Measurements from ENCODE around the gene TTC6. TPM values are rescaled to one million over a fixed set of nuclear protein-coding genes. Genes with fewer than 3 reads are reported as not detected.

TTC6 gene
- total RNA-seq, 1 donor from 2014 or later, result 0.40 TPM

GRCh38 chr14:37583358-37584210, 11.8 kb upstream of the TTC6 start:
- Mint-ChIP-seq H3K9me3 (no peaks in the 10 kb centered on the region), H3K27ac (ENCODE audit: unreplicated experiment) (no peak overlapping the region), H3K4me3 (peak overlapping the region; percentile 44), H3K36me3 (ENCODE audit: low read depth) (peaks cover 3% of the 10 kb centered on the region), H3K4me1 (peaks cover 18% of the 10 kb centered on the region), H3K27me3 (ENCODE audit: low read depth) (peaks cover 96% of the 10 kb centered on the region)
- DNase-seq (ENCODE audit: low read depth, low spot score), result no peak
- no peak for TF ChIP-seq CTCF (conservative IDR thresholded peaks at IDR 0.05)

GRCh38 chr14:37584211-37585100, 11.0 kb upstream of the TTC6 start:
- peaks cover 98% of the 10 kb centered on the region for H3K27me3 Mint-ChIP-seq (ENCODE audit: low read depth)
- no peaks in the 10 kb centered on the region for H3K9me3 Mint-ChIP-seq
- peaks cover 3% of the 10 kb centered on the region for H3K36me3 Mint-ChIP-seq (ENCODE audit: low read depth)
- peak overlapping the region; percentile 44 for H3K4me3 Mint-ChIP-seq
- TF ChIP-seq CTCF (conservative IDR thresholded peaks at IDR 0.05), result no peak
- H3K27ac Mint-ChIP-seq (ENCODE audit: unreplicated experiment), result no peak overlapping the region
- DNase-seq (ENCODE audit: low read depth, low spot score), result no peak
- H3K4me1 Mint-ChIP-seq, result peaks cover 18% of the 10 kb centered on the region

- Mint-ChIP-seq H3K27me3 (ENCODE audit: low read depth) (peaks cover 96% of the 10 kb centered on the region), H3K4me3 (peak overlapping the region; percentile 44), H3K27ac (ENCODE audit: unreplicated experiment) (no peak overlapping the region), H3K9me3 (no peaks in the 10 kb centered on the region), H3K36me3 (ENCODE audit: low read depth) (peaks cover 3% of the 10 kb centered on the region), H3K4me1 (peaks cover 15% of the 10 kb centered on the region)
- no peak for TF ChIP-seq CTCF (conservative IDR thresholded peaks at IDR 0.05)
- DNase-seq (ENCODE audit: low read depth, low spot score), result no peak
These were observed 10.3 kb upstream of the TTC6 start for GRCh38 chr14:37585101-37585511.

- no peak for DNase-seq (ENCODE audit: low read depth, low spot score)
- H3K27ac Mint-ChIP-seq (ENCODE audit: unreplicated experiment), result no peak overlapping the region
- H3K27me3 Mint-ChIP-seq (ENCODE audit: low read depth), result peaks cover 96% of the 10 kb centered on the region
- peaks cover 3% of the 10 kb centered on the region for H3K36me3 Mint-ChIP-seq (ENCODE audit: low read depth)
- H3K9me3 Mint-ChIP-seq, result no peaks in the 10 kb centered on the region
- no peak overlapping the region for H3K4me3 Mint-ChIP-seq
- H3K4me1 Mint-ChIP-seq, result peaks cover 16% of the 10 kb centered on the region
- TF ChIP-seq CTCF (conservative IDR thresholded peaks at IDR 0.05), result no peak
These were observed 9.2 kb upstream of the TTC6 start for GRCh38 chr14:37585971-37586796.

GRCh38 chr14:37586797-37587130, 8.7 kb upstream of the TTC6 start:
- no peaks in the 10 kb centered on the region for H3K9me3 Mint-ChIP-seq
- H3K4me1 Mint-ChIP-seq, result peaks cover 19% of the 10 kb centered on the region
- peaks cover 95% of the 10 kb centered on the region for H3K27me3 Mint-ChIP-seq (ENCODE audit: low read depth)
- H3K27ac Mint-ChIP-seq (ENCODE audit: unreplicated experiment), result no peak overlapping the region
- DNase-seq (ENCODE audit: low read depth, low spot score), result no peak
- peaks cover 3% of the 10 kb centered on the region for H3K36me3 Mint-ChIP-seq (ENCODE audit: low read depth)
- no peak for TF ChIP-seq CTCF (conservative IDR thresholded peaks at IDR 0.05)
- H3K4me3 Mint-ChIP-seq, result no peak overlapping the region
